HEK293T (cell line): ENCODE data around the gene DNAH10.

ENCODE experiments used
- BHLHE40 ChIP-seq: fragments of 450-650 bp; IDR thresholded peaks from 2 replicates; pipeline ENCODE4 v1.6.1; 2016; ENCODE audit warnings: mild to moderate bottlenecking, moderate library complexity, borderline replicate concordance
- FOXA1 ChIP-seq: fragments of 450-650 bp; IDR thresholded peaks from 2 replicates; pipeline ENCODE4 v1.6.1; 2016; ENCODE audit warnings: mild to moderate bottlenecking
- FOXK2 ChIP-seq: fragments of 450-650 bp; IDR thresholded peaks from 2 replicates; pipeline ENCODE4 v1.6.1; 2016; ENCODE audit warnings: mild to moderate bottlenecking
- FOXM1 ChIP-seq: fragments of 450-650 bp; IDR thresholded peaks from 2 replicates; pipeline ENCODE4 v1.6.1; 2017; ENCODE audit warnings: mild to moderate bottlenecking, borderline replicate concordance
- SP1 ChIP-seq: fragments of 450-650 bp; IDR thresholded peaks from 2 replicates; pipeline ENCODE4 v1.6.1; 2017
- SUZ12 ChIP-seq: fragments of 450-650 bp; IDR thresholded peaks from 2 replicates; pipeline ENCODE4 v1.6.1; 2016; ENCODE audit warnings: mild to moderate bottlenecking
- ZNF384 ChIP-seq: fragments of 450-650 bp; IDR thresholded peaks from 2 replicates; pipeline ENCODE4 v1.6.1; 2016

DNA sequence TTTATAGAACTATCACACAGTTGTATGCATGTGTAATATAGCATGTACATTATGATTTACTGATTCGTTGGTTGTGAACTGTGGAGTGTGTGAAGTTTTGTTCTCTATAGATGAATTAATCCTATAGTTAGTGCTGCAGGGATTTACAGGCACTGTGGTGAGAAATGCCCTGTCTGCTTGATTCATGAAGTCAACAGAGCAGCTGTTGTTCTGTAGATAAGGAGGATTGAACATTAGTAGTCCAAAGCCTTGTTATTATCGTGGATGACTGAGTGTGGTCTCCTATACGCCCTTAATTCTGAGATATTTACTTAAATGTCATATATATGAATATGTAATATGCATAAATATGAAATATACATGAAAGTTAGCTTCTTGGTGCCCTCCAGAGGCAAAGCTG, 98.3 kb downstream of the DNAH10 start:
- TF ChIP-seq ZNF384 (no peak), SP1 (no peak), FOXK2 (no peak), BHLHE40 (no peak), FOXM1 (no peak), FOXA1 (no peak), SUZ12 (no peak)
